ENCODE results near the gene MRFAP1L1. TPM values are rescaled to one million over a fixed set of nuclear protein-coding genes. Genes with fewer than 3 reads are reported as not detected.

Gene MRFAP1L1
- total RNA-seq, 6 donors from 2014 or later, result 24.6 to 71.3 (median 50.8) TPM

DNA sequence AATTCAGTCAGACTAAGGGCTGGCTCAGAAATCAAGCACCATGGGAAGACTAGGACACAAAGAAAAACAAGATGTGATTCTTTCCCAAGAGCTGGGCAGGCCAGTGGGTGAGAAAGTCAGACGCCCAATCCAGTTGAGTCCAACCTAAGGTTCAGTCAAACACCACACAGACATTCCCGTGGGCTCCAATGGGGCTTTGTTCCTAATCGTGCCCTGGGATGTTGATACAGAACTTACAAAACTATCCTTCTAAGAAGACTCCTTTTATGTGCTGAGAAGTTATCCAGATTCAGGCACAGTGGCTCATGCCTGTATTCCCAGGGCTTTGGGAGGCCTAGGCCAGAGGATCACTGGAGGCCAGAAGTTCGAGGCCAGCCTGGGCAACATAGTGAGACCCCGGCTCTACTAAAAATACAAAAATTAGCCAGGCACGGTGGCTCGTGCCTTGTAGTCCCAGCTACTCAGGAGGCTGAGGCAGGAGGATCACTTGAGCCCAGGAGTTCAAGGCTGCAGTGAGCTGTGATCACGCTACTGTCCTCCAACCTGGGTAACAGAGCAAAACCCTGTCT is 10.0 kb upstream of the MRFAP1L1 start:
- Histone ChIP-seq H3K9me3 (no peaks in the 10 kb centered on the region), H3K36me3 (no peaks in the 10 kb centered on the region), H3K27me3 (no peaks in the 10 kb centered on the region), H3K27ac (no peak overlapping the region), H3K4me3 (no peak overlapping the region), H3K4me1 (peaks cover 24 to 34% (median 24%) of the 10 kb centered on the region in 4 donors)
- 68 to 83% methylated on average over 7 to 8 of the region's 8 CpGs for WGBS, 2 donors
- TF ChIP-seq POLR2A (IDR thresholded peaks at IDR 0.05) (no peak), POLR2AphosphoS5 (IDR thresholded peaks at IDR 0.05) (no peak), EP300 (IDR thresholded peaks at IDR 0.05) (no peak)
- TF ChIP-seq, protein P1, sequence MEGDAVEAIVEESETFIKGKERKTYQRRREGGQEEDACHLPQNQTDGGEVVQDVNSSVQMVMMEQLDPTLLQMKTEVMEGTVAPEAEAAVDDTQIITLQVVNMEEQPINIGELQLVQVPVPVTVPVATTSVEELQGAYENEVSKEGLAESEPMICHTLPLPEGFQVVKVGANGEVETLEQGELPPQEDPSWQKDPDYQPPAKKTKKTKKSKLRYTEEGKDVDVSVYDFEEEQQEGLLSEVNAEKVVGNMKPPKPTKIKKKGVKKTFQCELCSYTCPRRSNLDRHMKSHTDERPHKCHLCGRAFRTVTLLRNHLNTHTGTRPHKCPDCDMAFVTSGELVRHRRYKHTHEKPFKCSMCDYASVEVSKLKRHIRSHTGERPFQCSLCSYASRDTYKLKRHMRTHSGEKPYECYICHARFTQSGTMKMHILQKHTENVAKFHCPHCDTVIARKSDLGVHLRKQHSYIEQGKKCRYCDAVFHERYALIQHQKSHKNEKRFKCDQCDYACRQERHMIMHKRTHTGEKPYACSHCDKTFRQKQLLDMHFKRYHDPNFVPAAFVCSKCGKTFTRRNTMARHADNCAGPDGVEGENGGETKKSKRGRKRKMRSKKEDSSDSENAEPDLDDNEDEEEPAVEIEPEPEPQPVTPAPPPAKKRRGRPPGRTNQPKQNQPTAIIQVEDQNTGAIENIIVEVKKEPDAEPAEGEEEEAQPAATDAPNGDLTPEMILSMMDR (IDR thresholded peaks at IDR 0.05), result no peak
- ATAC-seq (ENCODE audit: low FRiP score in 2 of 2) (no peak), DNase-seq (no peak)

- Histone ChIP-seq H3K27ac (no peak overlapping the region), H3K4me3 (no peak overlapping the region), H3K4me1 (peaks cover 24 to 34% (median 24%) of the 10 kb centered on the region in 4 donors), H3K27me3 (no peaks in the 10 kb centered on the region), H3K36me3 (no peaks in the 10 kb centered on the region), H3K9me3 (no peaks in the 10 kb centered on the region)
- ATAC-seq (ENCODE audit: low FRiP score in 2 of 2), result no peak
- no peak for DNase-seq
- TF ChIP-seq POLR2A (IDR thresholded peaks at IDR 0.05) (no peak), EP300 (IDR thresholded peaks at IDR 0.05) (no peak), POLR2AphosphoS5 (IDR thresholded peaks at IDR 0.05) (no peak)
- TF ChIP-seq, protein P1 (IDR thresholded peaks at IDR 0.05), result no peak
- 84 to 87% methylated on average over 7 of the region's 7 CpGs for WGBS, 2 donors
These were observed 9.4 kb upstream of the MRFAP1L1 start for GRCh38 chr4:6718932-6719610.

GRCh38 chr4:6716958-6717655 is 7.4 kb upstream of the MRFAP1L1 start:
- DNase-seq, result no peak
- 37 to 45% methylated on average over 7 of the region's 7 CpGs for WGBS, 2 donors
- Histone ChIP-seq H3K36me3 (no peaks in the 10 kb centered on the region), H3K4me3 (peak overlapping the region; percentile 68 to 99 (median 82)), H3K27me3 (no peaks in the 10 kb centered on the region), H3K9me3 (no peaks in the 10 kb centered on the region), H3K4me1 (peaks cover 24 to 34% (median 24%) of the 10 kb centered on the region in 4 donors), H3K27ac (peak overlapping the region; percentile 87 to 97 (median 90))
- TF ChIP-seq POLR2A (IDR thresholded peaks at IDR 0.05) (no peak), POLR2AphosphoS5 (IDR thresholded peaks at IDR 0.05) (no peak), EP300 (IDR thresholded peaks at IDR 0.05) (no peak)
- TF ChIP-seq, protein P1 (IDR thresholded peaks at IDR 0.05), result no peak
- ATAC-seq (ENCODE audit: low FRiP score in 2 of 2), result no peak

DNA sequence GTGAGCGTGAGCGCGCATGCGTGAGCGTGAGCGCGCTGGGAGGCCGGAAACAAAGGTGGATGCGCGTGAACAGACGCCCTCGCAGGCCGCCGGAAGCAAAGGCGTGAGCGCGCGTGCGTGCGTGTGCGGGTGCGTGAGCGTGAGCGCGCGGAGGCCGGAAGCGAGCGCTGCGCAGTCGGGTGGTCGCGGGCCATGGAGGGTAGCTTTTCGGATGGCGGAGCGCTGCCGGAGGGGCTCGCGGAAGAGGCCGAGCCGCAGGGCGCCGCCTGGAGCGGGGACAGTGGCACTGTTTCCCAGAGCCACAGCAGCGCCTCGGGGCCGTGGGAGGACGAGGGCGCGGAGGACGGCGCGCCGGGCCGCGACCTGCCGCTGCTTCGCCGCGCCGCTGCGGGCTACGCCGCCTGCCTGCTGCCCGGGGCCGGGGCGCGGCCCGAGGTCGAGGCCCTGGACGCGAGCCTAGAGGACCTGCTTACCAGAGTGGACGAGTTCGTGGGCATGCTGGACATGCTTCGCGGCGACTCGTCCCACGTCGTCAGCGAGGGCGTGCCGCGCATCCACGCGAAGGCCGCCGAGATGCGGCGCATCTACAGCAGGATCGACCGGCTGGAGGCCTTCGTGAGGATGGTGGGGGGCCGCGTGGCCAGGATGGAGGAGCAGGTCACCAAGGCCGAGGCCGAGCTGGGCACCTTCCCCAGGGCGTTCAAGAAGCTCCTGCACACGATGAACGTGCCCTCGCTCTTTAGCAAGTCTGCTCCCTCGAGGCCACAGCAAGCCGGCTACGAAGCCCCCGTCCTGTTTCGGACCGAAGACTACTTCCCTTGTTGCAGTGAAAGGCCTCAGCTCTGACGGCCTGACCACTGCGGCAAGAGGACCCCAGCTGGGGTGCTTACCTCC is 6.6 kb upstream of the MRFAP1L1 start, which contains the start of gene BLOC1S4:
Gene BLOC1S4 (plus strand): TSS at position 157 of the 894 bp plus-strand sequence. CDS start 36 bp downstream, at position 193.
- ATAC-seq (ENCODE audit: low FRiP score in 2 of 2) (peak; percentile 93 to 97), DNase-seq (peak; percentile 90 to 97)
- Histone ChIP-seq H3K27me3 (no peaks in the 10 kb centered on the region), H3K9me3 (no peaks in the 10 kb centered on the region), H3K4me1 (peaks cover 24 to 34% (median 24%) of the 10 kb centered on the region in 4 donors), H3K4me3 (peak within 1 kb of the TSS; percentile 68 to 99 (median 82)), H3K36me3 (no peaks in the 10 kb centered on the region), H3K27ac (peak within 1 kb of the TSS; percentile 87 to 97 (median 90))
- 0 to 1% methylated on average over 27 to 77 of the region's 109 CpGs for WGBS, 2 donors
- TF ChIP-seq EP300 (IDR thresholded peaks at IDR 0.05) (no peak), POLR2A (IDR thresholded peaks at IDR 0.05) (peak in 3 of 4 donors; percentile 67 to 90 (median 89)), POLR2AphosphoS5 (IDR thresholded peaks at IDR 0.05) (peak; percentile 96)
- TF ChIP-seq, protein P1 (IDR thresholded peaks at IDR 0.05), result peak in 3 of 6 experiments; percentile 47 to 70 (median 57)

Measured in upper lobe of left lung (tissue), 6 donors.